ENCODE results near the gene CCDC194. TPM values are rescaled to one million over a fixed set of nuclear protein-coding genes. Genes with fewer than 3 reads are reported as not detected.
A peak's percentile ranks its signal among the peaks of the same experiment; 100 is the strongest.

CCDC194 gene
- total and polyA plus RNA-seq, 2 of the 8 experiments (the other 6 are each of a cell fraction or from before 2014, with no cell fraction given): 0.33 TPM; not detected in 1

- Histone ChIP-seq H2BK5ac (ENCODE audit: low read depth, low read length) (peak within 1 kb of the TSS; percentile 81; the same call in 1 of the 2 replicates), H4K91ac (replicated peaks; ENCODE audit: insufficient read length, low read length) (peak within 1 kb of the TSS; percentile 86), H4K5ac (ENCODE audit: insufficient read length, low read depth, low read length) (peak within 1 kb of the TSS; percentile 72), H3K4me3 (ENCODE audit: extremely low read depth in 1 of 4, insufficient read depth in 2 of 4, low read depth in 3 of 4, low read length in 4 of 4) (peak within 1 kb of the TSS; percentile 39 to 75 (median 58); a peak in 7 of 8 replicates), H4K20me1 (replicated peaks in 1 of 2; ENCODE audit: control insufficient read depth in 1 of 2, insufficient read depth in 2 of 2, low read length in 2 of 2) (no peaks in the 10 kb centered on the region), H4K8ac (ENCODE audit: extremely low read depth, insufficient read depth, low read length) (peak within 1 kb of the TSS; percentile 69), H3K23me2 (ENCODE audit: low read depth, low read length) (peaks cover 10% of the 10 kb centered on the region; the same call in 1 of the 2 replicates), H3K79me1 (ENCODE audit: low read depth, low read length) (no peaks in the 10 kb centered on the region; the same call in 1 of the 2 replicates), H2BK12ac (ENCODE audit: low read depth, low read length) (peak within 1 kb of the TSS; percentile 91), H3K27me3 (replicated peaks in 1 of 4; ENCODE audit: control insufficient read depth in 3 of 4, extremely low read depth in 1 of 4, insufficient read depth in 3 of 4, low read length in 3 of 4) (no peaks in the 10 kb centered on the region), H3K14ac (ENCODE audit: insufficient read length) (no peak within 1 kb of the TSS), H3K23ac (ENCODE audit: insufficient read length) (no peak within 1 kb of the TSS), H3K9ac (replicated peaks in 1 of 4; ENCODE audit: extremely low read depth in 1 of 4, low read depth in 3 of 4, low read length in 3 of 4) (peak within 1 kb of the TSS in 3 of 4 experiments; percentile 48 to 58 (median 55); a peak in 4 of 7 replicates), H2AK5ac (ENCODE audit: low read depth, low read length) (peak within 1 kb of the TSS; percentile 65; the same call in 1 of the 2 replicates), H3K18ac (ENCODE audit: extremely low read depth, low read length) (peak within 1 kb of the TSS; percentile 90), H2BK120ac (replicated peaks; ENCODE audit: low read depth, low read length) (peak within 1 kb of the TSS; percentile 27), H3K4ac (replicated peaks; ENCODE audit: insufficient read length, low read depth, low read length) (peak within 1 kb of the TSS; percentile 25), H2BK20ac (ENCODE audit: low read length) (peak within 1 kb of the TSS; percentile 77; the same call in 1 of the 2 replicates), H3K27ac (ENCODE audit: low read depth, low read length) (peak within 1 kb of the TSS; percentile 81), H3K36me3 (ENCODE audit: control insufficient read depth in 2 of 4, insufficient read depth in 4 of 4, low read length in 3 of 4) (peaks cover 0 to 7% (median 1%) of the 10 kb centered on the region in 4 experiments; a peak in 3 of 8 replicates), H3K4me1 (replicated peaks in 1 of 4; ENCODE audit: control insufficient read depth in 3 of 4, insufficient read depth in 4 of 4, low read length in 3 of 4) (peaks cover 4 to 23% (median 13%) of the 10 kb centered on the region in 4 experiments), H2AFZ (ENCODE audit: low read length) (no peak within 1 kb of the TSS), H2BK15ac (ENCODE audit: low read length) (peak within 1 kb of the TSS; percentile 84; the same call in 1 of the 2 replicates), H3K56ac (replicated peaks; ENCODE audit: insufficient read length, low read depth, low read length) (peak within 1 kb of the TSS; percentile 3), H3K9me3 (ENCODE audit: insufficient read depth in 2 of 2, low read depth in 1 of 2, low read length in 1 of 2) (no peaks in the 10 kb centered on the region), H3K4me2 (ENCODE audit: insufficient read depth in 1 of 2, low read depth in 2 of 2, low read length in 2 of 2) (peak within 1 kb of the TSS; percentile 77 to 79), H3K79me2 (ENCODE audit: control insufficient read depth in 1 of 2, insufficient read depth in 2 of 2, low read length in 2 of 2) (peaks cover 0 to 4% of the 10 kb centered on the region in 2 experiments; a peak in 1 of 4 replicates)
- FAIRE-seq (no peak), DNase-seq (ENCODE audit: low read depth in 1 of 2, low spot score in 2 of 2) (no peak)
- CTCF ChIA-PET (ENCODE audit: partially characterized antibody): interaction anchor here (0.8 to 1.6 kb wide), 5 partner anchors 10 to 60 kb away, joined by 3 to 5 read pairs (median 4); no protein-coding TSS in a partner anchor
- WGBS, 2 experiments (ENCODE audit: extremely low coverage in 1 of 2, insufficient coverage in 1 of 2, insufficient read length in 1 of 2, insufficient replicate concordance in 2 of 2, low coverage in 1 of 2, low lambda C conversion rate in 2 of 2, missing lambda C conversion rate in 1 of 2): 88% methylated on average over 18 of the region's 18 CpGs; no CpG with 5 or more reads in 1 of the 2 experiments
- POLR2A ChIA-PET (ENCODE audit: partially characterized antibody): interaction anchor here (0.6 to 4.9 kb wide), 16 partner anchors 8 to 440 kb away, joined by 3 to 44 read pairs (median 3); partner anchors contain the start of genes CCDC194 and MVB12A
- no peak for TF ChIP-seq MAFK (IDR thresholded peaks at IDR 0.05; ENCODE audit: low read depth, low read length)
- TF ChIP-seq TAF1 (IDR thresholded peaks at IDR 0.05; ENCODE audit: low read depth, low read length): 0 out of 2 replicates have a peak, but pooled peaks have one; percentile 23
- 0 out of 2 replicates have a peak, but pooled peaks have one; percentile 25 for TF ChIP-seq POLR2AphosphoS5 (IDR thresholded peaks at IDR 0.05; ENCODE audit: low read depth, low read length)
- TF ChIP-seq SRF (IDR thresholded peaks at IDR 0.05; ENCODE audit: low read depth, low read length): no peak
- no peak for TF ChIP-seq JUN (IDR thresholded peaks at IDR 0.05; ENCODE audit: low read depth, low read length)
- TF ChIP-seq E2F6 (IDR thresholded peaks at IDR 0.05): 0 out of 2 replicates have a peak, but pooled peaks have one; percentile 15
- no peak for TF ChIP-seq SP1 (IDR thresholded peaks at IDR 0.05; ENCODE audit: low read depth, low read length)
- no peak for TF ChIP-seq ASH2L (IDR thresholded peaks at IDR 0.05; ENCODE audit: low read length)
- TF ChIP-seq FOSL1 (IDR thresholded peaks at IDR 0.05; ENCODE audit: insufficient read depth, low read depth, low read length): no peak
- no peak for TF ChIP-seq SIX5 (IDR thresholded peaks at IDR 0.05; ENCODE audit: low read depth, low read length)
- no peak for TF ChIP-seq KDM5A (IDR thresholded peaks at IDR 0.05; ENCODE audit: low read length)
Observed at GRCh38 chr19:17405250-17406045, 11.5 kb upstream of the CCDC194 start, which contains the start of gene BST2. TSS of gene BST2 (minus strand) at chr19:17405630. CDS start at chr19:17405575, 55 bp downstream.
